T-helper 1 cell treated with Interleukin-12 subunit alpha and Interleukin-12 subunit beta and Interleukin-4 antibody, amounts not matched to agents 30 μg/mL and 1 μg/mL, for 36 hours (primary cell): ENCODE measurements around the gene STOML2.

Source experiments
- H3K27ac Mint-ChIP-seq: one replicate; pipeline ENCODE4 v1.8.0; 2021; ENCODE audit warnings: mild to moderate bottlenecking, mixed read lengths
- H3K27me3 Mint-ChIP-seq: one replicate; pipeline ENCODE4 v1.8.0; 2021; ENCODE audit warnings: low read depth, mixed read lengths
- H3K36me3 Mint-ChIP-seq: one replicate; pipeline ENCODE4 v1.8.0; 2021; ENCODE audit warnings: low read depth, mixed read lengths
- H3K4me1 Mint-ChIP-seq: one replicate; pipeline ENCODE4 v1.8.0; 2021; ENCODE audit warnings: low read depth, mixed read lengths
- H3K4me3 Mint-ChIP-seq: one replicate; pipeline ENCODE4 v1.8.0; 2021; ENCODE audit warnings: mild to moderate bottlenecking, moderate library complexity, mixed read lengths
- H3K9me3 Mint-ChIP-seq: one replicate; pipeline ENCODE4 v1.8.0; 2021; ENCODE audit warnings: mixed read lengths

Gene STOML2

DNA sequence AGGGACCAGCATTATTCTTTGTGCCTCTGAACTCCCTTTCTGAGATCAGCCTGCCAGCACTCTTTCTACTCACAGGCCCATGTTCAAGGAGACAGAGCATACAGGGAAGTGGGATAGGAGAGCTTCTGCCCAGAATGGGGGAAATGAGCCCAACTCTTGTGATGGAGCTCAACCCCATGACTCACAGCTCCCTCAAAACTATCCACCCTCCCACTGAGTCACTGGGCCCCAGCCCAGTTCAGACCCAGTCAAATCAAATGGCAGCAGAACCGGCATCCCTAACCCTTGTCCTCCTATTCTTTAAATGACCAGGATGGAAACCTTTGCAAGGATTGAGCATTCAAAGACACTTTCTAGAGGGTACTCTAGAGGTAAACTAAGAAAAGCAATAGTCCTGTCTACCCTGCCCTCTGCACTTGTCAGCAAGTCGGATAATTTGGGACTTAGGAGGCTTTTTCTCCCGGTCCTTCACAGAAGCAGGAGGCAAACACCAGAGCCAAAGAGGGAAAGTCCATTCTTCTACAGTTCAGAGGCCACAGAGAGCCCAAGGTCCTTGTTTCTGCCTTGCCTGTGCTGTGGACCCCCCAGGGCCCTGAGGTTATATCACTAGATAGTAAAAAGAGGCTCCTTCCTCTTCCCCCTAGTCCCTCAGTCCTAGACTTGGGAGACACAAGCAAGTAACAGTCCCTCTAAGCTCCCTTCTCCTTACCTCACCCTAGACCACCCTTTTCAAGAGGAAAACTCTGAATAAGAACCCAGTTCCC, 9.5 kb upstream of the STOML2 start:
- H3K27ac Mint-ChIP-seq: peak overlapping the region; percentile 86
- H3K4me3 Mint-ChIP-seq: peak overlapping the region; percentile 78
- peaks cover 61% of the 10 kb centered on the region for H3K4me1 Mint-ChIP-seq

DNA sequence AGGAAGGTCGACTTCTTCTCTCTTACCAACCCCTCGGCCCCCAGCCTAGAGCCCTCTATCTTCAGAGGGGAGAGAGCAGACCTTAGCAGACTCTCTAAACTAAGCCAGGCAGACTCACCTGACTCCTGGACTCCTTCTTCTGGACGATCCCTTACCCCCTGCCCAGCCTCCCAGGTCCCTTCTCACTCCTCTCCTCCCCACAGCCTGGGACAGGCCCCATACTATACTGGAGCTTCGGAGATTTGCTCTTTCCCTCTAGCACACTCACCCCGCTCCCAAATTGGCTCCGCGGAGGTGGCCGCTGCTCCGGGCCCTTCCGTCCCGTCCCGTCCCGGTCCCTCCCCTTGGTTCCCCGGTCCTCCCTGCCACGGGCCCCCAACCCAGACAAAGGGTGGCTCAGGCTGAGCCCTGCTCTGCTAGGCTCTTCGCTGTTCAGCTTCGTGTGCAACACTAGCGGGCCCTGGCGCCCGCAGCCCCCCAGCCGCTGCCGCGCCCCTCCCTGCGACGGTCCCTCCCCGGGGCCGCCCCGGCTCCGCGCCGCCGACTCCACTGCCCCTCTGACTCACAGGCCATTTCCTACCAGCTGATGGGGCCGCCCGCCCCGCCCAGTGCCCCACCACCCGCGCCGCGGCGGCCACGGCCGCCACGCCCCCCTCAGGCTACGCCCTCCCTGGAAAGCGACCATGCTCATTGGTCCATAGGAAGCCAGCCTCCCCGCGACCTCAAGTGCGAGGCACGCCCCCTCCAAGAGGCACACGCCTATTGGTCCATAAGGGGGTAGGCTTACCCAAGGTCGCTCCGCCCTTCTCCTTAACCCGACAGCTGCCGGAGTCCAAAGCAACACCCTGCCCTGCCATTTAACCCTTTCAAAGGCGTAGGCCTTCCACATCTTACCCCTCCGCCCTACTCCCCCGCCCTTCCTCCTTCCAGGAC, 8.3 kb upstream of the STOML2 start:
- Mint-ChIP-seq H3K36me3 (peaks cover 9% of the 10 kb centered on the region), H3K4me1 (peaks cover 53% of the 10 kb centered on the region), H3K27me3 (no peaks in the 10 kb centered on the region), H3K27ac (peak overlapping the region; percentile 86), H3K9me3 (no peaks in the 10 kb centered on the region), H3K4me3 (peak overlapping the region; percentile 78)

More for the DNA sequence above, 9.5 kb upstream of the STOML2 start:
- Mint-ChIP-seq H3K27me3 (no peaks in the 10 kb centered on the region), H3K36me3 (peaks cover 9% of the 10 kb centered on the region), H3K9me3 (no peaks in the 10 kb centered on the region)

DNA sequence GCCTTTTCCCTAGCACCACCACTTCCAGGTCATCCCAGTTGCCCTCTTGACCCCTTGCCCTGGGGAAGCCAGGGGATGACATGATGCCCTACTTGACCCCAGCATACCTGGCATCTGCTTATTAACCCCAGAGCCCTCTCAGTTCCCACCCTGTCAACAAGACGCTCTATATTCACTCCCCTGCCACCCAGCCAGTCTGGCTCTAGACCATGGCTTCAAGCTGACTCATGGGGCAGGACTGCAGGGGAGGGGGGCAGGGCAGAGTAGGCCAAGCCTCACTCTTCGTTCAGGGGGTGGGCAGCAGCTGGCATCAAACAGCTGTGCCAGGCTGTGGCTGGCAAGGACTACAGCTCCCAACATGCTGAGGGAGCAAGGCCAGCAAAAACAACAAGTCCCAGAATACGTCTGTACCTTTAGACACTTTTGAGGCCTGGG, 7.4 kb upstream of the STOML2 start:
- Mint-ChIP-seq H3K4me1 (peaks cover 49% of the 10 kb centered on the region), H3K27me3 (no peaks in the 10 kb centered on the region), H3K27ac (no peak overlapping the region), H3K4me3 (peak overlapping the region; percentile 33), H3K9me3 (no peaks in the 10 kb centered on the region), H3K36me3 (peaks cover 14% of the 10 kb centered on the region)

DNA sequence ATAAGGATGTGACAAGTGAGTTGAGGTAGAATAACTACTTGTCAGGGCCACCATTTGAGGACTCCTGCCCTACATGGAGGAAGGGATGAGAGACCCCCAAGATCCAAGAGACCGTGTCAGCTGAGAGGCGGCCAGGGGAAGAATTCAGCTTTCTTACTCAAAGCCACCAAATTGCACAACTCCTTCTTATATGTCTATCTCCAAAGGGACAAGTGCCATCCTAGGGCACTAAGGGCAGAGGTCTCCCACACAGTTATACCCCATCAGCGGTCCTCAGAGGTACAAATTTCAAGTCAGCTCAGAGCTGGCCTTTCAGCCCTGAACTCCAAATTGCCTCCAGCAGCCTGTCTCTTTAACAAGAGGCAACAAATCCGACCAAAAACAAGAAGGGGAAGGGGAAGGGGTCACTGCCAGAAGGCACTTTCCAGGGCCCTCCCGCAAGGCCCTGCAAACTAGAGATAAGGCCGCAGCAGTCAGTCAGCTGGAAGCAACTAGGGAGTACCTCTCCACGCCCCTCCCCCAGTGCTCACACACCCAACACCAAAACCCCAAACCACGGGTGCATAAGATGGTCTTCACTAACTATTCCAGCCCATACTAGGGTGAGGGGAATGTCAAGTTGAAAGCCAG, 6.1 kb upstream of the STOML2 start:
- no peak overlapping the region for H3K4me3 Mint-ChIP-seq
- no peaks in the 10 kb centered on the region for H3K27me3 Mint-ChIP-seq
- no peaks in the 10 kb centered on the region for H3K9me3 Mint-ChIP-seq
- H3K27ac Mint-ChIP-seq: no peak overlapping the region
- H3K36me3 Mint-ChIP-seq: peaks cover 21% of the 10 kb centered on the region
- H3K4me1 Mint-ChIP-seq: peaks cover 37% of the 10 kb centered on the region

DNA sequence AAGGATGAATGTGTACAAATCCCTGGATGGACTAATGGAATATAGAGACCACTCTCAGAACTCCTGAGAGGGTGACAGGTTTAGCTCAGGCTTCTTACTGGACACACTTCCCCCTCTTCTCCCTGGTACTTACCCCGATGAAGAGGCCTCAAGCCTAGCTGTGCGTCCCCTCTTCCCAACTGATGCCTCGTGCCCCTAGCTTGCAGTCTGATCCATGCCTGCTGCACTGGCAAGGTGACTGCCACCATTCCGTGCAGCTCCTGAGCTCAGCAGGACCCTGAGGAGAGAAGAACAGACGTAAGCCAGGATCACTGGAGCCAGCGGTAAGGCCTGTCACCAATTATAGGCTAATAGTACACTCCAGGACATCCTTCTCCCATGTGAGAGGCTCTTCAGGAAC, 5.5 kb upstream of the STOML2 start:
- H3K27me3 Mint-ChIP-seq: no peaks in the 10 kb centered on the region
- peaks cover 36% of the 10 kb centered on the region for H3K4me1 Mint-ChIP-seq
- no peaks in the 10 kb centered on the region for H3K9me3 Mint-ChIP-seq
- peaks cover 17% of the 10 kb centered on the region for H3K36me3 Mint-ChIP-seq
- H3K4me3 Mint-ChIP-seq: no peak overlapping the region
- no peak overlapping the region for H3K27ac Mint-ChIP-seq

DNA sequence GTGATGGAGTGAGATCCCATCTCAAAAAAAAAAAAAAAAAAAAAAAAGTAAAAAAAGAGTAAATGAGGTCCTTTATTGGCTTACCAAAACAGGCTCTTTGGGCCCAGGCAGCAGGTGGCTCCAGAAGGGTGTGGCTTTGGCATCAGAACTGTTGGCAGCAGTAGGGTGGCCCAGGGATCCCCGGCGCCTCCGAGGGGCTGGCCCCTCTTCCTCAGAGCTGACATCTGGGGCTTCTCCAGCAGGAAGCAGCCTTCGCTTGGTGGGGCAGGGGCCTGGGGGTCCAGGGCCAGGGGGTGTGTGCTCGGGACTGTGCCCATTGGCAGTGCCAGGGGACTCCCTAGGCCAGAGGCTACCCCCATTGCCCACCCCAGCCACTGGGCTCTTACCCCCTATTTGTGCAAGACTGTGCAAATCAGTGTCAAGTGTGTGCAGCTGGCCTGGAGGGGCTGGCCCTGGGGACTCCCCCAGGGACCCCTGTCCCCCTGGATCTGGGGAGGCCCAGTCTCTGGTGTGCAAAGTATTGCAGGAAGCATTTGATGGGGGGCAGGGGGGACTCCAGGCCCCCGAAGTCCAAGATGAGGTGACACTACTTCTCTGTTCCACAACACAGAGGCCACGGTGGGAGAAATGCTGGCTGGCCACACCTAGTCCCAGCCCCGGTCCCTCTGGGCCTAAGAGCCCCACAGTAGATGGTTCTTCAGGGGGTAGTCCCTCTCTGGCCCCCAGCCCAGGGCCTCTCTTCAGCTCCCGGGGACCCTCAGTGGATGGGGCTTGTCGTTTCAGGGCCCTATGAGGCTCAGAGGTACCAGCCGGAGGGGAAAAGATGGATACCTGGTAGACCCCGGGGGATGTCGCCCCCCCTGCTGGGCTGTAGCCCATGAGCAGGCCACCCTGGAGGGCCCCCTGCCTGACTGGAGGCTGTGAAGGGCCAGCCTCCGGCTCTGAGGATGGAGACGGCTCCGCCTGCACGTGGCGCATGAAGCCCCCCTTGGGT, 4.7 kb upstream of the STOML2 start:
- H3K4me1 Mint-ChIP-seq: peaks cover 39% of the 10 kb centered on the region
- H3K36me3 Mint-ChIP-seq: peaks cover 20% of the 10 kb centered on the region
- no peak overlapping the region for H3K4me3 Mint-ChIP-seq
- no peaks in the 10 kb centered on the region for H3K9me3 Mint-ChIP-seq
- no peaks in the 10 kb centered on the region for H3K27me3 Mint-ChIP-seq
- no peak overlapping the region for H3K27ac Mint-ChIP-seq

DNA sequence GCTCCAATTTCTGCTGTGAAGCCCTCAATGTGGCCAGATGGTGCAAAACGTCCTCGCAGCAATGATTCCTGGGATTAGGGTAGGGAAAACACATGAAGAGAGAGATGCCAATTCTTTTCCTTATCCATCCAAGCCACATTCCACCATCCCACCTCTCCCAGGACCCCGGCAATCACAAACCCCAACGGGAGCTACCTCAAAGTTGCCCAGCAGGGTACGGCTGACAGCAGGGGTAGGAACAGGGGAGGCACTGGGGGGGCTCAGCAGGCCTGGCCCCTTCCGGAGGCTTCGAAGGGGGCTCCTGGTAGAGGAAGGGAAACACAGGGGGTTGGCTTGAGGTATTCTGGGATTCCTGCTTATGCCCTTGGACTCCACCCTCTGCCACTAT, 3.4 kb upstream of the STOML2 start:
- H3K4me1 Mint-ChIP-seq: peaks cover 38% of the 10 kb centered on the region
- no peaks in the 10 kb centered on the region for H3K9me3 Mint-ChIP-seq
- peaks cover 21% of the 10 kb centered on the region for H3K36me3 Mint-ChIP-seq
- no peak overlapping the region for H3K27ac Mint-ChIP-seq
- no peak overlapping the region for H3K4me3 Mint-ChIP-seq
- H3K27me3 Mint-ChIP-seq: no peaks in the 10 kb centered on the region

DNA sequence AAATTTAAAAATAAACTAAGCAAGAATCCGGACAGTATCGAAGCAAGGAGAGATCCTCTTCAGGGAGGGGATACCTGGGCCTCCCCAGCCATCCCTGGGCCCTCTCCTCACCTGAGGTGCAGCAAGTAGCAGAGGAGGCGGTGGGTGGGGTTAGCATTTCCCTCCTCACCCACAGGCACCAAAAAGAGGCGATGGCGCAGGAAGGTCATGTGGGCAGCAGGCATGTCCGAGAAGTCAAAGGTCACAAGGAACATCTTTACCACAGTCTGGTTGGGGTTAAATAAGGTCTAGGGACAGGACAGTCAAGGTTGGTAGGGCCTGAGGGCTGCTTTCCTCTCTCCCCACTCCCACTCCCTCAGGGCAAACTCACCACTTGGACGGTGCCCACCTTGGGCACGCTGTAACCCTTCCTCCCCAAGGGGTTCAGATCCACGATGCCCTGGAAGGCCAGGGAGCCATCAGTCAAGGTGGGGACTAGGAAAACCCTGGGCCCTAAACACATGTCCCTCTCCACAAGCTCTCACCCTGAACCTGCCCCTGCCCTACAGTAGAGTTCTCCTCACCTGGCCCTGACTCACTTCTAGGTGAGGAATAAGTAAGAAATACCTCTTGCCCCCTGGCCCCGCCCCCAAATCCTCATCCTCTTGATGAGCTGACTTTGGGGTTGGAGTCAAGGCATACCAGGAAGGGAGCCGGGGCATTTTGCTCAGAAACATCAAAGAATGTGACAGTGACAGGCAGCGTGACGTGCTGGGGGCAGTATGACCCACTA, 2.8 kb upstream of the STOML2 start:
- peaks cover 27% of the 10 kb centered on the region for H3K36me3 Mint-ChIP-seq
- H3K27ac Mint-ChIP-seq: no peak overlapping the region
- no peaks in the 10 kb centered on the region for H3K9me3 Mint-ChIP-seq
- H3K4me1 Mint-ChIP-seq: peaks cover 39% of the 10 kb centered on the region
- H3K27me3 Mint-ChIP-seq: no peaks in the 10 kb centered on the region
- H3K4me3 Mint-ChIP-seq: no peak overlapping the region

DNA sequence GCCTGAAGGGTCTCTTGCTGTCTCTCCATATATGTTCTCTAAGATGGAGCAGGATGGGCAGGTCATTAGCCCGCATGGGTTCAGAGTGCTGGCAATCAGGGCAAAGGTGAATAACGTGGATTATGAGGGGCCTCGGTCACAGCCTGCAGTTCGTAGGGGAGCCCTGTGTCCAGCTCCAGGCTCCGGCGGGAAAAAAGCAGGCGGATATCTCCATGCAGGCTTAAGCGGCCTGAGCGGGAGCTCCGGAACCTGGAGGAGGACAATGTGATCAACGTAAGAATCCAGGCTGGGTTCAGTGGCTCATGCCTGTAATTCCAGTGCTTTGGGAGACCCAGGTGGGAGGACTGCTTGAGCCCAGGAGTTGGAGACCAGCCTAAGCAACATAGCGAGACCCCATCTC, 2.2 kb upstream of the STOML2 start:
- no peaks in the 10 kb centered on the region for H3K9me3 Mint-ChIP-seq
- peaks cover 34% of the 10 kb centered on the region for H3K36me3 Mint-ChIP-seq
- H3K4me3 Mint-ChIP-seq: no peak overlapping the region
- H3K27ac Mint-ChIP-seq: no peak overlapping the region
- H3K27me3 Mint-ChIP-seq: no peaks in the 10 kb centered on the region
- H3K4me1 Mint-ChIP-seq: peaks cover 39% of the 10 kb centered on the region

DNA sequence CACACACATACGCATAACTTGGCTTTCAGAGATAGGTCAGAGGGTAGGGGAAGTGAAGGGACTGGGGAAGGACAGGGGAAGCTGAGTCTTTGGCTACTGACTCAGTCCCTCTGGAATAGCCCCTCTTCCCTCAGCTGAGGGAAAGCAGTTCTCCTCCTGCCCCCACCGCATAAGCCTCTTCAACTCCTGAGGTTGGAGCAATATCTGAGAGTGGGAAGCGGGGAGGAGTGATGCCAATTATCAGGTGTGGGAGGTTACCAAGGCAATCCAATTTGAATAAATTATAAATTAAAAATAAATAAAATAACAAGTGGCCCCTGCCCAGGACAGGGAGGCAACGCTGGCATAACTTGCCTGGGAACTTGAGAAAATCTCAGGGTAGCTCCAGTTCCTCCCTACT, 1.7 kb upstream of the STOML2 start:
- Mint-ChIP-seq H3K27ac (peak overlapping the region; percentile 86), H3K4me1 (peaks cover 37% of the 10 kb centered on the region), H3K27me3 (no peaks in the 10 kb centered on the region), H3K36me3 (peaks cover 39% of the 10 kb centered on the region), H3K4me3 (no peak overlapping the region), H3K9me3 (no peaks in the 10 kb centered on the region)

DNA sequence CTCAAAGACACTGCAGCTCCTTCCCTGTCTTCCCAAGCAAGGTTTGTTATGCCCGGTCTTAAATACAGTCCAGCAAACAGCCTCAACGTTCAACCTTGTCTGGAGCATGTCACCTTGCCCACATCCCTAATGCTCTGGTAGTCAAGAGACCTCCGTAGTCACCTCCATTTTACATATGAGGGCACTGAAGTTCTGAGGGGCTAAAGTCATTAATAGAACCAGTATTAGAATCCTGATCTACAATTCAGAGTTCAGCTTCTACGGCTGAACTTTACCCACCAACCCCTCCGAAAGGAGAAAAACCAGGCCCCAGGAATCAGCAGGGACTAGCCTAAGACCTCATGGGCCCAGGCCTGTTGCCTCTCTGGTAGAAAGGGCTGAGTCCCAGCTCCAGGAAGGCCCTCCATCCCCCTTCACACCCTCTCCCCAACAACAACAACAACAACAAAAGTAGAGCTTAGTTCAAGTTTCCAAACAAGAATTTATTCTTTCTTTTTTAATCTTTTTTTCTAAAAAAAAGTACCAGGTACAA, 795 bp upstream of the STOML2 start:
- Mint-ChIP-seq H3K27ac (peak overlapping the region; percentile 86), H3K36me3 (peaks cover 41% of the 10 kb centered on the region), H3K9me3 (no peaks in the 10 kb centered on the region), H3K27me3 (no peaks in the 10 kb centered on the region), H3K4me3 (peak overlapping the region; percentile 89), H3K4me1 (peaks cover 33% of the 10 kb centered on the region)

DNA sequence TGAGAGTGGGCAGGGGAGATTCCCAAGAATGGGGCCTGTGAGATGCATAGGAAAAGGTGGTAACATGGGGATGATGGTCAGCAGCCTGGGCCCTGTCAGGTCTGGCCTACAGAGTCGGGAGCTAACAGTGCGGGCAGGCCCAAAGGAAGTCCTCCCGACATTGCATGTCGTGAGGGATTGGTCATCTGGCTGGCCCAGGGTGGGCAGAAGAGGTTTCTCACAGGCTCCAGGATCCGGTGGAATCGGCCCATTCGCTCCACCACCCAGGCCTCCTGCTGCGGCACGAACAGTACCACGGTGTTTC, 514 bp downstream of the STOML2 start:
- no peaks in the 10 kb centered on the region for H3K27me3 Mint-ChIP-seq
- H3K4me1 Mint-ChIP-seq: peaks cover 31% of the 10 kb centered on the region
- H3K36me3 Mint-ChIP-seq: peaks cover 36% of the 10 kb centered on the region
- peak overlapping the region; percentile 86 for H3K27ac Mint-ChIP-seq
- H3K9me3 Mint-ChIP-seq: no peaks in the 10 kb centered on the region
- H3K4me3 Mint-ChIP-seq: peak overlapping the region; percentile 89

DNA sequence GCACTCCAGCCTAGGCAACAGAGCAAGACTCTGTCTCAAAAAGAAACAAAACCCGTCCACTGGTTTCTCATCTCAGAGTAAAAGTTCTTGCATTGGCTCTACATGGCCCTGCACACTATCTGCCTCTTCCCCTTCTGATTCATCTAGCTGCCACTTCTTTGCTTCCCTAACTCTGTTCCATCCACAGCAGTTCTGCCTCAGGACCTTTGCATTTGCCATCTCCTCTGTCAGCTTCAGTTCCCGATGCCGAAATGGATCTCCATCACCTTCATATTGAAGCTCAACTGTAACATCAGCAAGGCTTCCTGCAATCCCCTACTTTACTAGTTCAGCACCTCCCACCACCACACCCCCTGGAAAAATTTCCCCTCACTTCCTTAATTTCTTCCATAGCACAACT, 5.4 kb downstream of the STOML2 start:
- Mint-ChIP-seq H3K4me1 (peaks cover 30% of the 10 kb centered on the region), H3K27ac (peak overlapping the region; percentile 62), H3K27me3 (no peaks in the 10 kb centered on the region), H3K36me3 (peaks cover 32% of the 10 kb centered on the region), H3K9me3 (no peaks in the 10 kb centered on the region), H3K4me3 (peak overlapping the region; percentile 2)
